K562 (cell line): ENCODE results near the gene ACOT7.

Source experiments
- ASH1L ChIP-seq: fragments of 450-650 bp; IDR thresholded peaks from 2 replicates; pipeline ENCODE4 v1.6.1; 2018; ENCODE audit warnings: borderline replicate concordance, mild to moderate bottlenecking, low read depth; ENCODE audit not compliant: partially characterized antibody
- CTCF ChIP-seq, 3 experiments: IDR thresholded peaks in 2 of 3; conservative IDR thresholded peaks in 1 of 3; 2 replicates each; pipeline ENCODE4 v1.5.1; 2011 to 2012; ENCODE audit warnings: low read length in 3 of 3, mild to moderate bottlenecking in 3 of 3, control low read depth in 2 of 3, improper control_type of control experiment in 1 of 3, inconsistent platforms in 1 of 3, low read depth in 1 of 3, mixed read lengths in 1 of 3, moderate library complexity in 1 of 3; ENCODE audit not compliant: insufficient read depth in 2 of 3
- ESRRA ChIP-seq: fragments of 450-650 bp; IDR thresholded peaks from 2 replicates; pipeline ENCODE4 v1.6.1; 2014; ENCODE audit warnings: low read depth, mild to moderate bottlenecking, moderate library complexity, borderline replicate concordance
- HDAC6 ChIP-seq: IDR thresholded peaks from 2 replicates; pipeline ENCODE4 v1.6.1; 2012; ENCODE audit warnings: low read depth, mild to moderate bottlenecking, control low read depth, inconsistent platforms, low read length, moderate library complexity
- HEY1 ChIP-seq: fragments of 250-450 bp; sonication (Bioruptor Pico); IDR thresholded peaks from 2 replicates; pipeline ENCODE4 v1.5.0; 2020; ENCODE audit warnings: mild to moderate bottlenecking, moderate library complexity, borderline replicate concordance
- NFIX ChIP-seq: fragments of 250-450 bp; sonication (Bioruptor Pico); IDR thresholded peaks from 2 replicates; pipeline ENCODE4 v1.4.0; 2020; ENCODE audit warnings: low read depth, mild to moderate bottlenecking, moderate library complexity
- SIRT6 ChIP-seq: IDR thresholded peaks from one replicate; pipeline ENCODE4 v1.6.1; 2012; ENCODE audit warnings: low read depth, mild to moderate bottlenecking, control low read depth, inconsistent platforms, low read length, moderate library complexity
- TCF7 ChIP-seq: sonication (generic); IDR thresholded peaks from 2 replicates; pipeline ENCODE4 v1.6.1; 2016; ENCODE audit warnings: antibody characterized with exemption, borderline replicate concordance
- YY1 ChIP-seq, 3 experiments: IDR thresholded peaks; 2 replicates each; pipeline ENCODE4 v1.6.1; 2011; ENCODE audit warnings: low read length in 2 of 3, mild to moderate bottlenecking in 2 of 3, moderate library complexity in 2 of 3, borderline replicate concordance in 1 of 3, control low read depth in 1 of 3, low read depth in 1 of 3; ENCODE audit not compliant: insufficient read depth in 3 of 3, insufficient replicate concordance in 2 of 3, control insufficient read depth in 1 of 3, insufficient read length in 1 of 3; ENCODE audit errors: extremely low read depth in 1 of 3
- ZNF121 ChIP-seq: sonication (generic); formaldehyde crosslinking; conservative IDR thresholded peaks from 2 replicates; pipeline ENCODE4 v1.8.0; 2022; ENCODE audit warnings: missing genetic modification reagents

- no peak for TF ChIP-seq SIRT6
- no peak for TF ChIP-seq ASH1L
- TF ChIP-seq TCF7, result no peak
- TF ChIP-seq YY1 (IDR thresholded peaks at IDR 0.05; ENCODE audit: borderline replicate concordance in 1 of 3, control insufficient read depth in 1 of 3, extremely low read depth in 1 of 3, insufficient read depth in 3 of 3, insufficient read length in 1 of 3, insufficient replicate concordance in 2 of 3, low read depth in 1 of 3, low read length in 2 of 3), result no peak
- TF ChIP-seq ESRRA, result no peak
- TF ChIP-seq NFIX (CRISPR knock-in tag), result no peak
- no peak for TF ChIP-seq HDAC6
- no peak for TF ChIP-seq HEY1 (CRISPR knock-in tag)
- TF ChIP-seq ZNF121, result no peak
- TF ChIP-seq CTCF (IDR thresholded peaks at IDR 0.05 in 2 of 3, conservative IDR thresholded peaks at IDR 0.05 in 1 of 3; ENCODE audit: insufficient read depth in 2 of 3, low read depth in 1 of 3, low read length in 3 of 3), result no peak
These were observed 92.0 kb downstream of the ACOT7 start for GRCh38 chr1:6301526-6301925.
